Measurements from ENCODE around the gene DPYSL3.

DNA sequence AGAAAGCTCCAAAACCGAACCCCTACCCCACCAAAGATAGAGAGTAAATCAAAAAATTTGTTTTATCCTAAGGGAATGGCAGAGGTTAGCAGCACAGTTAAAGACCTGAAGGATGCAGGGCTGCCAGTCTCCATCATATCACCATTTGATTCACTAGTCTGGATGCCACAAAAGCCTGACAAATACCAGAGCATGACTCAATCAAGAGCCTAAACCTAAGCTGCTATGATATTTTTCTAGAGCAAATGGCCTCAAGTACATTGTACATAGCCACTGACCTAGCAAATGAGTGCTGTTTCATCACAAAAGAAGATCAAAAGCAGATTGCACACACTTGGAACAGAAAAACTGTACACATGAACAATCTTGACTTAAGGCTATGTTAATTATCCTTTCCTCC, 48.0 kb downstream of the DPYSL3 start:
- TF ChIP-seq, protein P1, sequence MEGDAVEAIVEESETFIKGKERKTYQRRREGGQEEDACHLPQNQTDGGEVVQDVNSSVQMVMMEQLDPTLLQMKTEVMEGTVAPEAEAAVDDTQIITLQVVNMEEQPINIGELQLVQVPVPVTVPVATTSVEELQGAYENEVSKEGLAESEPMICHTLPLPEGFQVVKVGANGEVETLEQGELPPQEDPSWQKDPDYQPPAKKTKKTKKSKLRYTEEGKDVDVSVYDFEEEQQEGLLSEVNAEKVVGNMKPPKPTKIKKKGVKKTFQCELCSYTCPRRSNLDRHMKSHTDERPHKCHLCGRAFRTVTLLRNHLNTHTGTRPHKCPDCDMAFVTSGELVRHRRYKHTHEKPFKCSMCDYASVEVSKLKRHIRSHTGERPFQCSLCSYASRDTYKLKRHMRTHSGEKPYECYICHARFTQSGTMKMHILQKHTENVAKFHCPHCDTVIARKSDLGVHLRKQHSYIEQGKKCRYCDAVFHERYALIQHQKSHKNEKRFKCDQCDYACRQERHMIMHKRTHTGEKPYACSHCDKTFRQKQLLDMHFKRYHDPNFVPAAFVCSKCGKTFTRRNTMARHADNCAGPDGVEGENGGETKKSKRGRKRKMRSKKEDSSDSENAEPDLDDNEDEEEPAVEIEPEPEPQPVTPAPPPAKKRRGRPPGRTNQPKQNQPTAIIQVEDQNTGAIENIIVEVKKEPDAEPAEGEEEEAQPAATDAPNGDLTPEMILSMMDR (IDR thresholded peaks at IDR 0.05) = no peak
- TF ChIP-seq POLR2A (IDR thresholded peaks at IDR 0.05) = no peak

Data from Peyer's patch (tissue), 4 donors.